GM20431 (cell line): Measurements from ENCODE around the gene HES2.
"Not testable (repeated sequence)": the region's sequence is repeated elsewhere in the genome, so short reads cannot be mapped to it uniquely, and the experiment has no call there.

Experiments used
- in situ Hi-C: fragments of 300-500 bp; cut with MseI, MboI; formaldehyde crosslinking; loops from one replicate; pipeline ENCODE4 v1.15.0; 2020; ENCODE audit warnings: low sequenced_read_pairs; ENCODE audit not compliant: unreplicated experiment

HES2 gene

DNA sequence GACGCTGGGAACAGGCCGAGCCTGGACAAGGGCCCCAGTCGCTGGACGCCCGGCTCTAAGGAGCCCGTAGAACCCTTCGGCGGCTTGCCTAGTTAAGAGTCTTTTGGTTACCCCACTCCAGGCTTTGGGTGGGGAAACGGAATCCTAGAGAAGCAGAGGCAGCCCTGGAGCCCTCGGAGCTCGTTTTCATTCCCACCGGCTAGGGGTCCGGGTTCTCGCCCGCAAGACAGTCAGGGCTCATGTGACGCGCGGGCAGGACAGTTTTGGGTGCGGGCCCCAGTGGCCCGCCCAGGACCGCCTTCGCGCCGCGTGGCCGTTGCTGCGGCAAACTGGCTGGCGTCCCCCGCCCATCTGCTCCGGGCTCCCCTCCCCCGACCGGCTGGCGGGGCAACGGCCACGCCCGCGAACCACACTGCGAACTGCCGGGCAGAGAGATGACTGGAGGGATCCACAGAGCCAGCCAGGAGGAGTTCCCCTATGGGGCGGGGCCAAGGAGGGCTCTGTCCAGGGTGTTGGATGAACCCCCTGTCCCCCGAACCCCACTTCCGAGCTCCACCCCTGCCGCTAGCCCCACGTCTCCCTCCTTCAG lies 829 bp upstream of the HES2 start:
- in situ Hi-C loops, result loop anchor here (25.0 kb wide), 1 partner anchor 158 kb away; the partner anchor contains the start of gene GPR153

DNA sequence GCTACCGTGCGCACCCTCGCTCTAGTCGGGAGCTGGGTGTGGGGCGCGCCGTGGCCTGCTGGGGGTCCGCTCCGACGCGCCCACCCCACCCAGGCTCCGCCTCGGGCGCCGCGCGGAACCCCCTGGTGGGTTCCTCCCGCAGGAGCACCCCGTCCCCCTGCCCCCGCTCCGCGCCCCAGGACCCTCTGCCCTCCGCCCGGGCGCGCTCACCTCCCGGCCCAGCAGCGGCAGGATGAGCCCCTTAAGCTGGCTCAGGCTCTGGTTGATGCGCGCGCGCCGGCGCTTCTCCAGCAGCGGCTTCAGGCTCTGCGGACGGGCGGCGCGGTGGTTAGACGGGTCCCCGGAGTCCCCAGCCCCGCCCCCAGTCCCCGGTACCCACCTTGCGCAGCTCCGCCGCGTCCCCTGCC lies 319 bp downstream of the HES2 start:
- in situ Hi-C loops, result loop anchor here (25.0 kb wide), 1 partner anchor 157 kb away; the partner anchor contains the start of gene GPR153

DNA sequence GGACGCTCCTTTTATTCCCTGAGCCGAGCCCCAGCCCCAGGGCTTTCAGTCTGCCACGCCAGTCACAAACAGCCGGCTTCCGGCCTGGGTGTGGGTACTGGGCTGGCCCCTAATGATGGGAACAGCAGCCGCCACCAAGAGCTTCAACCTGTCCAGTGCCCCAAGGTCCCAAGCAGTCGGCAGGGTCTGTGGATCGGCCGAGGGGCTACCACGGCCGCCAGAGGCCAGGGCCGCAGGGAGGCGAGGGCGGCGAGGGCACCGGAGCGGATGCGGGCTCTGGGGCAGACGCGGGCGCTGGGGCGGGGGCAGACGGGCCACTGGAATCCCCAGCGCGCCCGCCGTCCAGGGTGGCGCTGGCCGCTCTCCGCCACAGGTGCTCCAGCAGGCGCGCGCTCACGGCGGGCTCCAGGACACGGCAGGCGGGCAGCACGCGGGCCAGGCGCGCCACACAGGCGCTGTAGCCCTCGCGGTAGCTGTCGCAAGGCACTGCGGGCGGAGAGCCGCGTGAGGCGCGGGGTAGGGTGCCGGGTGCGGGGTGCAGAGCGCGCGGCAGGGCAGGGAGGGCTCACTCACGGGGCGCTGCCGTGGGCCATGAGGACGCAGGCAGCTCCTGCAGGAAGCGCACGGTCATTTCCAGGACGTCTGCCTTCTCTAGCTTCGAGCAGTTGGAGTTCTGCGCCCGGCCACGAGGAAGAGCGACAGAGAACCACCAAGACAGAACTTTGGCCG lies 887 bp downstream of the HES2 start:
- in situ Hi-C loops, result loop anchor here (25.0 kb wide), 1 partner anchor 157 kb away; the partner anchor contains the start of gene GPR153

DNA sequence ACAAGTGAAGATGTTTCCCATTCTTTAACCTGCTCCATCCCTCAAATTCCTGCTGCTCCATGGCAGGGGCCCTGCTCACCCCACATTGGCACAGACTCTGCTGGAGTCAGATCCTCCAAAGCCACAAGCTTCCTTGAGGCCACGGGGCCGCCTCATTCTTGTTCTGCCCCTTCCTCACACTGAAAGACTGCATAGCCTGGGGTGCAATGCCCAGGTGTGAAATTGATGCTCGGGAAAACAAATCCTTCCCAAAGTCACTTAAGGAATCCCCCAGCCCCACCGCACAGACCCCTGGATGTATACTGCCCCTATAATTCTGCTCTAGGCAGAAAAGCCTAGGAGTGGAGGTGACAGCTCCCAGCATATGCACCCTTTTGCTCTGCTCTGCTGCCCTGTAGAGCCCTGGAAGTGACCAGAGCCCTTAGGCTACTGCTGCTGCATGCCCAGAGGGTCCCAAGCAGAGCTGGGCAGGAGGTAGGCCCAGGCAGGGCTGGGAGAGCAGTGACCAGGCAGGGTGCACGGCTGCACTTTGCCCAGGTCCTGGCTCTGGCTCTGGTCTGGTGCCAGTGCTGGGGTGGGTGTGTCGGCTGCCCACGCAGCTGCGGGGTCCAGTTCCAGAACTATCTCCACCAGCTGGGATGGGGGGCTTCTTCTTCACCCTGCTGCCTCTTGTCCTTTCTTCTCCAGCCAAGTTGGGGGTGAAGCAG lies 1.6 kb downstream of the HES2 start:
- in situ Hi-C loops, result loop anchor here (25.0 kb wide), 1 partner anchor 156 kb away; the partner anchor contains the start of gene GPR153

DNA sequence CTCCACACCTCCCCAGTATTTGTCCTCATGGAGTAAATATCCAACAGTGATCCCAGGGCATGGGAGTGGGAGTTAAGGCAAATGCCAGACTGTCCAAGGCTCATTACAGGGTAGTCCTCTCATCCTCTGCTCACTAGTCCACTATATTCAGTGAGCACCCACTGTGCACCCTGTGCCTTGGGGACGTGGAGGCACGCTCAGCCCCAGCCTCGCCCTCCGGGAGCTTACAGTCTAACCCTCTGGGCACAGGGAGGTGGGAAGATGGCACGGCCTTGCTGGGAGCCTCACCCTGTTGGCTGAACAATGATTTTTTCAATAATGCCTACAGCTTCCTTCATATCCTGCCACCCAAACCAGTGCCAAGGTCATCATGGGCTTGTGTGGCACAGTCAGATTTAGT lies 2.8 kb downstream of the HES2 start:
- in situ Hi-C loops, result loop anchor here (25.0 kb wide), 1 partner anchor 155 kb away; the partner anchor contains the start of gene GPR153

DNA sequence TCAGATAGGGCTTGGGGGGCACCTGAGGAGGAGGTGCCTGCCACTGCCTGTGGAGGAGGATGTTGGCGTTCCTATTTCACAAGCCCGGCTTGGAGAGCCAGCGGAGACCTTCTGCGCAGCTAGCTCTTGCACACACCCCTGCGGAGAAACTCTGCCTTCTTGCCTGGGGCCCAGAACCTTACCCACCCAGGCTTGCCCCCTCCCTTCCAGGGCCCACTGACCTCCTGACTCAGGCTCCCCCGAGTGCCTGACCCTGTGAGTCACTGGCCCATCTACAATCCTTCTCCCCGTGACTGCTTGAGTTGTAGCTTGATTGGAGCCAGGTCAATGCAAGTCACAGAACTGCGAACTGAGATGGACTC lies 3.4 kb downstream of the HES2 start:
- in situ Hi-C loops, result loop anchor here (25.0 kb wide), 1 partner anchor 154 kb away; the partner anchor contains the start of gene GPR153

DNA sequence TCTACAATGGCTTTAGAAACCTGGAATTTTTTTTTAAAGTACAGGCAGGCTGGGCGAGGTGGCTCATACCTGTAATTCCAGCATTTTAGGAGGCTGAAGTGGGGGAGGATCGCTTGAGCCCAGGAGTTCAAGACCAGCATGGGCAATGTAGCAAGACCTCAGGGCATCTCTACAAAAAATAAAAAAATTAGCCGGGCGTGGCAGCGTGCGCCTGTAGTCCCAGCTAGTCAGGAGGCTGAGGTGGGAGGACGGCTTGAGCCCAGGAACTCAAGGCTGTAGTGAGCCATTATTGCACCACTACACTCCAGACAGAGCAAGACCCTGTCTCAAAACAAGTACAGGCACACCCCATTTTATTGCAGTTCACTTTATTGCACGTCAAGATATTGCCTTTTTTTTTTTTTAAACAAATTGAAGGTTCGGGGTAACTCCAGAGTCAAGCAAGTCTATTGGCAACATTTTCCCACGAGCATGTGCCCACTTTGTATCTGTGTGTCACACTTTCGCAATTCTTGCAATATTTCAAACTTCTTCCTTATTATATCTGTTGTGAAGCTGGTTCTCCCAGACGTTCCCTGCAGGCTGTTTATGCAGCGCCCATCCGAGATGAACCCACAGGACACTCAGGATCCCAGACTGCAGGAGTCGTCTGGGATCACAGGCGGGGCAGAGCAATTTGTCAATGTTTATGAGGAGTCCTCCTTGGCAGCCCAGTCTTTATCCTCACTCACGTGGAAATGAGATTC lies 4.7 kb downstream of the HES2 start:
- in situ Hi-C loops, result loop anchor here (25.0 kb wide), 1 partner anchor 153 kb away; the partner anchor contains the start of gene GPR153

DNA sequence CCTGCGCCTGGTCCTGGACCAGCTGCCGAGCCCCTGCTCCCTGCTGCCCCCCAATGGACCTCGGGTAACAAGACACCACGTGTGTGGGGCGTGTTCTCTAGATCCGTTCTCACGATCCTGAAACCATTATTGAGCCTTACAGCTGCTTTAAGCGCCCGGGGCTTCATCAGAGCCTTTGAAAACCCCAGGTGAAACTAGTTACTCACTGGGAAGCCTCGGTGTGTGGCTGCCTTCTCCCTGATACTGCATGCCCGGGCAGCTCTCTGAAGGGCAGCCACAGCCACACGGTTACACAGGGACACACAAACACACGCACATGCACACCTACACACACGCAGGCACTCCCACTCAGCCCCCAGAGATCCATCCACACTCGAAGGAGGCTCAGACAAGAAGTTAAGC lies 5.3 kb downstream of the HES2 start:
- in situ Hi-C loops, result loop anchor here (25.0 kb wide), 1 partner anchor 152 kb away; the partner anchor contains the start of gene GPR153

DNA sequence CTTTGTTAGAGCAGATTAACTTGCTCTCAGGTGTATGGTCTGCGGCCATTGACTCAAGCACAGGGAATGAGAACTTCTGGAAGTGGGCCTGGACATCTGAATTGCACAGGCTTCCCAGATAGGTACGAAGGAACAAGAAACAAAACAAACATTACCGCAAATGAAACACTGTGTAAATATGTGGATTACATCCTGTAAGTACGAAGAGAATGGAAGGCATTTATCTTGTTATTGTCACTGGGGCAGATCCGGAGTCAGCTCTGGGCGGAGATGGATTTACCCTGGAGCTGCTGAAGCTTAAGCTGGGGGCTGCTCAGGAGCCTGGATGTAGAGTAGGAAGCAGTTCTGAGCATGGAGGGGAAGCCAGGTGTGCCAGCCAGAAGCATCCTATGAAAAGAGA lies 6.8 kb downstream of the HES2 start:
- in situ Hi-C loops, result loop anchor here (25.0 kb wide), 1 partner anchor 151 kb away; the partner anchor contains the start of gene GPR153

DNA sequence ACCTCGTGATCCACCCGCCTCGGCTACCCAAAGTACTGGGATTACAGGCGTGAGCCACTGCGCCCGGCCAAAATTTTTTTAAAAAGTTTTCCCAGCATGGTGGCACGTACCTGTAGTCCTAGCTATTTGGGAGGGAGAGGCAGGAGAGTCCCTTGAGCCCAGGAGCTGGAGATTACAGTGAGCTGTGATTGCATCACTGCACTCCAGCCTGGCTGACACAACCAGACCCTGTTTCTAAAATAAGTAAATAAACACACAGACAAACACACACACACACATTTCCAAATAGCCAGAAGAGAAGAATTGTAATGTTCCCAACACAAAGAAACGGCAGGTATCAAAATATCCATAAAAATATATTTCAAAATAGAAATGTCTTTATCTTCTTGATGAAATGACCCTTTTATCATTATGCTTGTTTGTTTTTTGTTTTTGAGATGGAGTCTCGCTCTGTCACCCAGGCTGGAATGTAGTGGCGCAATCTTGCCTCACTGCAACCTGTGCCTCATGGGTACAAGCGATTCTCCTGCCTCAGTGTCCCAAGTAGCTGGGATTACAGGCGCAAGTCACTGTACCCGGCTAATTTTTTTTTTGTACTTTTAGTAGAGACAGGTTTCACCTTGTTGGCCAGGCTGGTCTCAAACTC lies 9.3 kb downstream of the HES2 start:
- in situ Hi-C loops, result loop anchor here (25.0 kb wide), 1 partner anchor 148 kb away; the partner anchor contains the start of gene GPR153

DNA sequence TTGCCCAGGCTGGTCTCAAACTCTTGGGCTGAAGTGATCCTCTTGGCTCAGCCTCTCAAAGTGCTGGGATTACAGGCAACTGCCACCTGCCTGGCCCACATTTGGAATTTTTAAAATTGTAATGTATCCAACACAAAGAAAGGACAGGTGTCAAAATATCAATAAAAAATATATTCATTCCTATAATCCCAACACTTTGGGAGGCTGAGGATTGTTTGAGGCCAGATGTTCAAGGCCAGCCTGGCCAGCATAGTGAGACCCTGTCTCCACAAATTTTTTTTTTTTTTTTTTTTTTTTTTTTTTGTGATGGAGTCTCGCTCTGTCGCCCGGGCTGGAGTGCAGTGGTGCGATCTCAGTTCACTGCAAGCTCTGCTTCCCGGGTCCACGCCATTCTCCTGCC lies 10.0 kb downstream of the HES2 start:
- in situ Hi-C loops, result loop anchor here (10.0 to 25.0 kb wide), 2 partner anchors 55 to 147 kb away; partner anchors contain the start of gene GPR153

DNA sequence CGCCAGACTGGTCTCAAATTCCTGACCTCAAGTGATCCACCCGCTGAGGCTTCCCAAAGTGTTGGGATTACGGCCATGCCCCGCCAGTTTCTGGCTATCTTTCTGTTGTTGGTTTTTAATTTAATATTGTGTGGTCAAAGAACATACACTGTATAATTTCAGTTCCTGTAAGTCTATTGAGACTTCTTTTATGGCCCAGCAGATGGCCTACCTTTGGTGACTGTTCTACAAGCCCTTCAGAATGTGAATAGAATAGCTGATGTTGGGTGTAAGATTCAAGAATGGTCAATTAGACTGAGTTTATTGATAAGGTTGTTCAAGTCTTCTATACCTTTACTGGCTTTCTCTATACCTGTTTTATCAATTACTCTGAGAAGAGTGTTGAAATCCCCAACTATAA lies 10.7 kb downstream of the HES2 start:
- in situ Hi-C loops, result loop anchor here (10.0 to 25.0 kb wide), 2 partner anchors 54 to 147 kb away; partner anchors contain the start of gene GPR153

DNA sequence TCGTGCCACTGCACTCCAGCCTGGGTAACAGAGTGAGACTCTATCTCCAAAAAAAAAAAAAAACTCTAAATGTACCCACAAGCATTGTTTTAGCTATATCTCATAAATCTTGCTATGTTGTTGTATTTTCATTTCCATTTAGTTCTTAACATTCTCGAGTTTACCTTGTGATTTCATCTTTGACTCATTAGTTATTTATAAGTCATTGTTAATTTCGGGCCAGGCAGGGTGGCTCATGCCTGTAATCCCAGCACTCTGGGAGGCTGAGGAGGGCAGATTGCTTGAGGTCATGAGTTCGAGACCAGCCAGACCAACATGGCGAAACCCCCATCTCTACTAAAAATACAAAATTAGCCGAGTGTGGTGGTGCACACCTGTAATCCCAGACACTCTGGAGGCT lies 11.7 kb downstream of the HES2 start:
- in situ Hi-C loops, result loop anchor here (10.0 to 25.0 kb wide), 2 partner anchors 53 to 146 kb away; partner anchors contain the start of gene GPR153

DNA sequence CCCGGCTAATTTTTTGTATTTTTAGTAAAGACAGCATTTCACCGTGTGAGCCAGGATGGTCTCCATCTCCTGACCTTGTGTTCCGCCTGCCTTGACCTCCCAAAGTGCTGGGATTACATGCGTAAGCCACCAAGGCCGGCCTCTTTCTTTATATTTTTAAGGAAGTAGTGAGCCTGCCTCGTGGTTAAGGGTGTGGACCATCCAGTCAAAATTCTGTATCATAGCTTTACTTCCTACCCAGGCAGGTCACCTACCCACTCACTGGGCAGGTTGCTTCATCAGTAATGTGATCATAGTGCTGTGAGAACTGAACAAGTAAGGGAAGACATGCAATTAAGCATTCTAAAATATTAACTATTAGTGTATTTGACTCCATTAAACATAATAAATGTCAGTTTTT lies 18.0 kb downstream of the HES2 start:
- in situ Hi-C loops, result loop anchor here (10.0 to 25.0 kb wide), 2 partner anchors 47 to 139 kb away; partner anchors contain the start of gene GPR153

DNA sequence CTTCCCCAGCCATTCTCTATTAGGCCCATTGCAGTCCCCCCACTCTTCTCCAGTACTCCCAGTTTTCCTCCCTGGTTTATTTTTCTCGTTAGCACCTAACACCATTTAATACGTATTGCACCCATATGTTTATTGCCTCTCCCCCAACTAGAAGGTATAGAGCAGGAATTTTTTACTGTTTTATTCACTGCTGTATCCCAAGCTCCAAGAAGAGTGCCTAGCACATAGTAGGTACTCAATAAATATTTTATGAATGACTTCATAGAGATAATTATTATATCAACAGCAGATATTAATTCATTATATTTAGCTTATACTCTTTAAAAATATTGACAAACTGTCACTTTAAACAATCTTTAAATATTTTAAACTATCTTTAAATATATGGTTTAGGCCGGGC lies 20.4 kb downstream of the HES2 start:
- in situ Hi-C loops, result no loop called here

DNA sequence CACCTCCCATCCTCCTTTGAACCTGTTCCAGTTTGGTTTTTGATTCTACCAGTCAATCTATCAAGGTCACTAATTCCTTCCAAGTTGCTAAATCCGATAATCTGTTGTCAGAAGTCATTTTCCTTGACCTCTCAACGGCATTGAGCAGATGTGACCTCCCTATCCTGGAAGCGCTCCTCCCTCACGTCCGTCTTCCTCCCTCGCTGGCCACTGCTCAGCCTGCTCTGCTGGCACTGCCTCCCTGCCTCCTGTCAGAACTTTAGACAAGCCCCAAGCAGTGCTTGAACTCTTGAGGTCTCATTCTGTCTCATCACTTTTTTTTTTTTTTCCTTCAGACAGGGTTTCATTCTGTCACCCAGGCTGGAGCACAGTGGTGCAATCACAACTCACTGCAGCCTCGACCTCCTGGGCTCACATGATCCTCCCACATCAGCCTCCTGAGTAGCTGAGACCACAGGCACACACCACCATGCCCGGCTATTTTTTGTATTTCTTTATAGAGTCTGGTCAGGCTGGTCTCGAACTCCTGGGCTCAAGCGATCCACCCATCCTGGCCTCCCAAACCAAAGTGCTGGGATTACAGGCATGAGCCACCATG lies 21.8 kb downstream of the HES2 start:
- in situ Hi-C loops, result no loop called here

DNA sequence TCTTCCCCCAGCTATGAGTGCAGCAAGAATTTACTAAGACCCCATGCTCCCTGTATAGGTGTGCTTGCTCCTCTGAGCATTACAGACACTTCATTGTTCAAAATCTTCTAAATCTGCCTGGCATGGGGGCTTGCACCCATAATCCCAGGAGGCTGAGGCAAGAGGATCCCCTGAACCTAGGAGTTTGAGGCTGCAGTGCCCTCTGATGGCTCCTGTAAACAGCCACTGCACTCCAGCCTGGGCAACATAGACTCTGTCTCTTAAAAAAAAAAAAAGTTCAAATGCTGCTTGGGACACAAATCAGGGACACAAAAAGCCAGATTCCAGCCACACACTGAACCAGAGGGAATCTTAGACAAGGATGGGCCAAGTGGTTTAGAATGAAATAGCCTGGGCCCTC lies 22.7 kb downstream of the HES2 start:
- in situ Hi-C loops, result no loop called here

DNA sequence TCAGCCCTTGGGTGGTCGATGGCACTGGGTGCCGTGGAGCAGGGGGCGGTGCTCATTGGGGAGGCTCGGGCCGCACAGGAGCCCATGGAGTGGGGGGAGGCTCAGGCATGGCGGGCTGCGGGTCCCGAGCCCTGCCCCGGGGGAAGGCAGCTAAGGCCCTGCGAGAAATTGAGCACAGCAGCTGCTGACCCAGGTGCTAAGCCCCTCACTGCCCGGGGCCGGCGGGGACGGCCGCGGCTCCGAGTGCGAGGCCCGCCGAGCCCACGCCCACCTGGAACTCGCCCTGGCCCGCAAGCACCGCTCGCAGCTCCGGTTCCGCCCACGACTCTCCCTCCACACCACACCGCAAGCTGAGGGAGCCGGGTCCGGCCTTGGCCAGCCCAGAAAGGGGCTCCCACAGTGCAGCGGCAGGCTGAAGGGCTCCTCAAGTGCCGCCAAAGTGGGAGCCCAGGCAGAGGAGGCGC lies 23.9 kb downstream of the HES2 start:
- in situ Hi-C loops, result not testable (repeated sequence)

DNA sequence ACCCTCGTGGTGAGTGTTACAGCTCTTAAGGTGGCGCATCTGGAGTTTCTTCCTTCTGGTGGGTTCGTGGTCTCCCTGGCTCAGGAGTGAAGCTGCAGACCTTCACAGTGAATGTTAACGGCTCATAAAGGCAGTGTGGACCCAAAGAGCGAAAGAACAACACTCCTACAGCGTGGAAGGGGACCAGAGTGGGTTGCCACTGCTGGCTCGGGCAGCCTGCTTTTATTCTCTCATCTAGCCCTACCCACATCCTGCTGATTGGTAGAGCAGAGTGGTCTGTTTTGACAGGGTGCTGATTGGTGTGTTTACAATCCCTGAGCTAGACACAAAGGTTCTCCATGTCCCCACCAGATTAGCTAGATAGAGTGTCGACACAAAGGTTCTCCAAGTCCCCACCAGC lies 24.6 kb downstream of the HES2 start:
- in situ Hi-C loops, result not testable (repeated sequence)
